ENCODE data around the gene FCRL1.

DNA sequence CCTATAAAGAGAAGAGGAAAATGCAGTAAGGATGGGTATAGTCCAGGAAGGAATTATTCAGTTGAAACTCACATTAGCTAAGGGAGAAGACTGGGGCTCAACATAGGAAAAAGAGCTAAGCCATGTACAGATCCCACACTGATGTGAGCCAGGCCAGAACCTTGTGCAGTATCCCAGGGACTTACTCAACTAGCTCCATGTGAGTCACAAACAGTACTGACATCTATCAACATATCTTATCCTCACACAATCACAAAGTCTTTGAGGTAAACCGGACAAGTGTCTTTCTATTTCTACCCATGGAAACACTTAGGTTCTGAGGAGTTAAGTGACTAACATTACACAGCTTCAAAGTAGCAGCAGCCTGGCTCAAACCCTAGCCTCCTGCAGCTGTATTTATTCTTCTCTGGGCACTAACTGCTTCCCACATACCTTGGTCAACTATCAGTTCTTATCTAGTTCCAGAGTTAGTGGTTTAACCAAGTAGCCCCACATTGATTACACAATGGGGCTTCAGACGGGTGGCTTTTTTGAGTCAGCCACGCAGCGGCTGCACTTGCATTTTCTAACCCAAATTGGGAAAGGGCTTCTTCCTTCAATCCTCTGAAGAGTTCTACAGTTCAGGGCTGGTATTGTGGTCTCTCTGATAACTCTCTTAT, 12.2 kb upstream of the FCRL1 start:
- TF ChIP-seq POLR2A (IDR thresholded peaks at IDR 0.05) (no peak), CTCF (IDR thresholded peaks at IDR 0.05) (no peak)

Data from testis (tissue), 2 donors.